CD4-positive, alpha-beta T cell (primary cell): ENCODE measurements around the gene NOX4. TPM values are rescaled to one million over a fixed set of nuclear protein-coding genes. Genes with fewer than 3 reads are reported as not detected.
"Not testable (repeated sequence)": the region's sequence is repeated elsewhere in the genome, so short reads cannot be mapped to it uniquely, and the experiment has no call there.

Source experiments
- ATAC-seq: fragments of 200-7000 bp; cut with Tn5 transposase; one replicate; pipeline ENCODE4 v1.10.0; 2022; ENCODE audit warnings: mild to moderate bottlenecking; ENCODE audit not compliant: poor library complexity
- CTCF ChIA-PET: fragments of 350-600 bp; sonication (Branson Sonifier 250); formaldehyde crosslinking; loops from one replicate; lab custom pipeline; 2021; ENCODE audit warnings: antibody characterized with exemption, inconsistent platforms; lab: Charles Lee
- POLR2A ChIA-PET: fragments of 350-600 bp; sonication (Branson Sonifier 250); formaldehyde crosslinking; loops from one replicate; lab custom pipeline; 2021; ENCODE audit warnings: antibody characterized with exemption, inconsistent platforms; lab: Charles Lee
- DNase-seq, 14 experiments: peaks; one replicate each; pipeline ENCODE4 v3.0.0-alpha.2; 2013 to 2020; ENCODE audit warnings: mixed read lengths in 2 of 14
- H3K27ac ChIP-seq, 2 donors: one replicate each; pipeline versions ENCODE4 v1.5.1 to v1.7.0; 2013; ENCODE audit warnings: low read length in 2 of 2, low read depth in 1 of 2, mild to moderate bottlenecking in 1 of 2
- H3K27me3 ChIP-seq, 2 experiments: 1 replicate in 1 of 2; 2 replicates in 1 of 2; pipeline versions ENCODE4 v1.6.1 to v1.7.0; 2013; ENCODE audit warnings: low read length in 2 of 2, control low read depth in 1 of 2, mild to moderate bottlenecking in 1 of 2, moderate library complexity in 1 of 2; ENCODE audit not compliant: insufficient read depth in 2 of 2, control insufficient read depth in 1 of 2
- H3K36me3 ChIP-seq: one replicate; pipeline ENCODE4 v1.6.1; 2013; ENCODE audit warnings: low read length, control low read depth; ENCODE audit not compliant: insufficient read depth
- H3K4me1 ChIP-seq: one replicate; pipeline ENCODE4 v1.6.1; 2013; ENCODE audit warnings: low read length, control low read depth; ENCODE audit not compliant: insufficient read depth
- H3K4me3 ChIP-seq: one replicate; pipeline ENCODE4 v1.5.1; 2013; ENCODE audit warnings: mild to moderate bottlenecking, low read length, moderate library complexity
- H3K9me3 ChIP-seq, 2 experiments: 1 replicate in 1 of 2; 2 replicates in 1 of 2; pipeline versions ENCODE4 v1.6.1 to v1.7.0; 2013; ENCODE audit warnings: low read length in 2 of 2, mild to moderate bottlenecking in 2 of 2, control low read depth in 1 of 2, moderate library complexity in 1 of 2; ENCODE audit not compliant: control insufficient read depth in 1 of 2, insufficient read depth in 1 of 2
- H3K27ac Mint-ChIP-seq: one replicate; pipeline ENCODE4 v1.8.0; 2020; ENCODE audit warnings: mixed read lengths
- H3K27me3 Mint-ChIP-seq: one replicate; pipeline ENCODE4 v1.8.0; 2021; ENCODE audit warnings: mixed read lengths
- H3K36me3 Mint-ChIP-seq: one replicate; pipeline ENCODE4 v1.8.0; 2021; ENCODE audit warnings: low read depth, mixed read lengths
- H3K4me1 Mint-ChIP-seq: one replicate; pipeline ENCODE4 v1.8.0; 2021; ENCODE audit warnings: low read depth, mixed read lengths
- H3K4me3 Mint-ChIP-seq: one replicate; pipeline ENCODE4 v1.8.0; 2020; ENCODE audit warnings: mild to moderate bottlenecking, mixed read lengths
- H3K9me3 Mint-ChIP-seq: one replicate; pipeline ENCODE4 v1.8.0; 2020; ENCODE audit warnings: mixed read lengths
- intact Hi-C, 2 experiments: fragments of 100-400 bp; cut with DNase I in 1 of 2; cut with micrococcal nuclease in 1 of 2; formaldehyde crosslinking; loops; one replicate each; pipeline versions ENCODE4 v1.15.1 to v1.9.0; 2023 to 2025; cut with DNase I, micrococcal nuclease
- total RNA-seq, 174 experiments: library from RNA in 2 of 174; stranded (reverse) in 2 of 174; gene quantifications; one replicate each; pipeline ENCODE4 v1.2.3 and lab custom pipeline; 2021 to 2026
- TF ChIP-seq, protein P1 (sequence below): fragments of 200-600 bp; IDR thresholded peaks from one replicate; pipeline ENCODE4 v1.8.0; 2022; ENCODE audit warnings: antibody characterized with exemption, mild to moderate bottlenecking

Gene NOX4
- total RNA-seq, 2 experiments from 2014 or later: not detected

DNA sequence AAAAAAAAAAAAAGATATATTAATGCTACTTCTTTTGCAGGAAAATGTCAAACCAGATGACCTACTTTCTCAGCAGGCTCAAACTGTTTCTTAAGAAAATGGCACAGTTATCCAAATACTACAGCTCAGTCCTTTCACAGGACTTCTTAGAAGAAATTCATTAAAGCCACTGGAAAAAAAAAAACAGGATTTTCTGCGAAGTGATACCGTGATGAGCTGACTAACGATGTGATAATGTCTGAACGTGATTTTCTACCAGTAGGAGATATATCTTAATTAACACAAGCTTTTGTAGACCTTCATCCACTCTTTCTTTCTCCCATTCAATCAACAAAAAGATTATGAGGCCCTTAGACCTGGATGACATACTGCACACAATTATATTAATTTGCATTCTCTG is 132.4 kb downstream of the NOX4 start:
- intact Hi-C loops: no loop called here
- TF ChIP-seq, protein P1, sequence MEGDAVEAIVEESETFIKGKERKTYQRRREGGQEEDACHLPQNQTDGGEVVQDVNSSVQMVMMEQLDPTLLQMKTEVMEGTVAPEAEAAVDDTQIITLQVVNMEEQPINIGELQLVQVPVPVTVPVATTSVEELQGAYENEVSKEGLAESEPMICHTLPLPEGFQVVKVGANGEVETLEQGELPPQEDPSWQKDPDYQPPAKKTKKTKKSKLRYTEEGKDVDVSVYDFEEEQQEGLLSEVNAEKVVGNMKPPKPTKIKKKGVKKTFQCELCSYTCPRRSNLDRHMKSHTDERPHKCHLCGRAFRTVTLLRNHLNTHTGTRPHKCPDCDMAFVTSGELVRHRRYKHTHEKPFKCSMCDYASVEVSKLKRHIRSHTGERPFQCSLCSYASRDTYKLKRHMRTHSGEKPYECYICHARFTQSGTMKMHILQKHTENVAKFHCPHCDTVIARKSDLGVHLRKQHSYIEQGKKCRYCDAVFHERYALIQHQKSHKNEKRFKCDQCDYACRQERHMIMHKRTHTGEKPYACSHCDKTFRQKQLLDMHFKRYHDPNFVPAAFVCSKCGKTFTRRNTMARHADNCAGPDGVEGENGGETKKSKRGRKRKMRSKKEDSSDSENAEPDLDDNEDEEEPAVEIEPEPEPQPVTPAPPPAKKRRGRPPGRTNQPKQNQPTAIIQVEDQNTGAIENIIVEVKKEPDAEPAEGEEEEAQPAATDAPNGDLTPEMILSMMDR: no peak
- Histone ChIP-seq H3K4me1 (no peaks in the 10 kb centered on the region), H3K9me3 (no peaks in the 10 kb centered on the region), H3K36me3 (no peaks in the 10 kb centered on the region), H3K4me3 (no peak overlapping the region), H3K27ac (no peak overlapping the region), H3K27me3 (no peaks in the 10 kb centered on the region)
- POLR2A ChIA-PET: no interaction called here
- H3K9me3 Mint-ChIP-seq: no peaks in the 10 kb centered on the region
- H3K4me3 Mint-ChIP-seq: no peak overlapping the region
- CTCF ChIA-PET: no interaction called here
- no peaks in the 10 kb centered on the region for H3K27me3 Mint-ChIP-seq
- no peaks in the 10 kb centered on the region for H3K4me1 Mint-ChIP-seq
- DNase-seq: no peak
- H3K27ac Mint-ChIP-seq: no peak overlapping the region
- H3K36me3 Mint-ChIP-seq: no peaks in the 10 kb centered on the region
- ATAC-seq: no peak

DNA sequence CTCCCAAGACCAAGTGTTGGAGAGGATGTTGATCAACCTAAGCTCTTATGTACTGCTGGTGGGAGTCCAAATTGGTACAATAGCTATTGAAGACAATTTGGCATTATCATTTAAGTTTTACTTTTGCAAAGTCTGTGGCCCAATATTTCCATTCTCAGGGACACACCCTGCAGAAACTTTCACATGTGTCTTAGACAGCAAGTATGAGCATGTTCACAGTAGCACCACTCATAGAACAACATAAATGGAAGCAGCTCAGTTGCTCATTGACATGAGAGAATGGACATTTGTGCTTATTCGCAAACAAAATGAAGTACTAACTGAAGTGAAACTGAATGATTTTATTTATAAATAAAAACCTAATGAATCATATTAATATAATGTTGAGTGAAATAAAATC is 135.5 kb downstream of the NOX4 start:
- Mint-ChIP-seq H3K27ac (no peak overlapping the region), H3K4me1 (no peaks in the 10 kb centered on the region), H3K4me3 (no peak overlapping the region), H3K27me3 (no peaks in the 10 kb centered on the region), H3K36me3 (no peaks in the 10 kb centered on the region), H3K9me3 (no peaks in the 10 kb centered on the region)
- Histone ChIP-seq H3K36me3 (no peaks in the 10 kb centered on the region), H3K27me3 (no peaks in the 10 kb centered on the region), H3K4me3 (no peak overlapping the region), H3K27ac (no peak overlapping the region), H3K9me3 (no peaks in the 10 kb centered on the region), H3K4me1 (no peaks in the 10 kb centered on the region)
- POLR2A ChIA-PET: no interaction called here
- CTCF ChIA-PET: no interaction called here
- no peak for ATAC-seq
- intact Hi-C loops: no loop called here
- TF ChIP-seq, protein P1: no peak
- DNase-seq: no peak

DNA sequence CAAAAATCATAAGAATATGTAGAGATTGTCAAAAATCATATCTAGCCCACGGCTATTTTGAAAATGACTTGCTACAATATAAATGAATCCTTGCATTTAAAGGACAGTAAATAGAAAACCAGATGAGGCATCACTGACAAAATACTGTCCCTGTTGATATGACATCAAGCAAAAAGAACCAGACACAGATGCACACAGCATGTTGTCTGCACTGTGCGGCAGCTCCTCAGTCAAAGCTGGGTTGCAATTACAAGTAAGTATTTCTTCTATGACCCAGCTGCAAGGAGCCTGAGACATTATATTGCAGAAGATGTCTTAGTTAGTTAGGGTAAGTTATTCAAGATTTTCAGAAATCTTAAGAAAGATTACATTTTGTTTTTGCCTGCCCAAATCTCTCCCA is 136.7 kb downstream of the NOX4 start:
- H3K4me1 ChIP-seq, H3K27ac ChIP-seq, H3K9me3 ChIP-seq, H3K36me3 Mint-ChIP-seq, ATAC-seq, H3K4me3 ChIP-seq, H3K9me3 Mint-ChIP-seq, H3K36me3 ChIP-seq, DNase-seq, intact Hi-C loops, H3K27me3 Mint-ChIP-seq, H3K27ac Mint-ChIP-seq, CTCF ChIA-PET, H3K4me1 Mint-ChIP-seq, POLR2A ChIA-PET, H3K27me3 ChIP-seq, H3K4me3 Mint-ChIP-seq: not testable (repeated sequence)

DNA sequence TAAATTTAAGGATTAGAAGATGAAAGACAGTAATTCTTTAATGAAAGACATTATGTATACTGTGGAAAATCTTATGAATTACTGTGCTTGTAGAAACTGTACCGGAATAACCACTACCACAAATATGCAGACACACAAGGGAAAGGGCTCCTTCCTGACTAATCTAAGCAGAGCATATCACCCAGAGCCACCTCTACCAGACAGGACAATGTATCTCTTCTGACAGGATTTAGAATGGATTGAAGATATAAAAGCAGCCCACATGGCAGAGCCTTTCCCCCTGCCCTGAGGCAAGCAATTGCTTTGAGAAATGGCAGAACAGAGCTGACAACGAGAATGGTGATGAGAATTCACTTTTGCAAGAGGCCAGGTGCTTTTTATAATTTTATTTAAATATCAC is 144.1 kb downstream of the NOX4 start:
- DNase-seq (no peak), ATAC-seq (no peak)
- Histone ChIP-seq H3K27me3 (no peaks in the 10 kb centered on the region), H3K4me1 (no peaks in the 10 kb centered on the region), H3K9me3 (no peaks in the 10 kb centered on the region), H3K36me3 (no peaks in the 10 kb centered on the region), H3K4me3 (no peak overlapping the region), H3K27ac (no peak overlapping the region)
- ChIA-PET POLR2A (no interaction called here), CTCF (no interaction called here)
- Mint-ChIP-seq H3K27ac (no peak overlapping the region), H3K9me3 (no peaks in the 10 kb centered on the region), H3K4me3 (no peak overlapping the region), H3K27me3 (no peaks in the 10 kb centered on the region), H3K36me3 (no peaks in the 10 kb centered on the region), H3K4me1 (no peaks in the 10 kb centered on the region)
- intact Hi-C loops: no loop called here
- TF ChIP-seq, protein P1: no peak
